GM12878 (cell line): ENCODE results near the gene GTPBP1. TPM values are rescaled to one million over a fixed set of nuclear protein-coding genes. Genes with fewer than 3 reads are reported as not detected.

Experiments used
- EP300 ChIP-seq, 2 experiments: fragments of 150-350 bp in 1 of 2; IDR thresholded peaks; 2 replicates each; pipeline ENCODE4 v1.6.1; 2011 to 2012; ENCODE audit warnings: low read depth in 2 of 2, low read length in 2 of 2, borderline replicate concordance in 1 of 2, improper control_type of control experiment in 1 of 2, inconsistent platforms in 1 of 2; ENCODE audit not compliant: control insufficient read depth in 1 of 2
- MYC ChIP-seq: IDR thresholded peaks from 2 replicates; pipeline ENCODE4 v1.6.1; 2011; ENCODE audit warnings: mild to moderate bottlenecking, low read length, moderate library complexity, inconsistent platforms; ENCODE audit not compliant: insufficient read depth, insufficient replicate concordance, insufficient read length, severe bottlenecking
- PML ChIP-seq: IDR thresholded peaks from 2 replicates; pipeline ENCODE4 v1.6.1; 2012; ENCODE audit warnings: low read length, inconsistent platforms
- polyA plus RNA-seq, 11 experiments: library from polyadenylated mRNA; depleted of rRNA in 4 of 11; unstranded in 6 of 11; stranded (reverse) in 5 of 11; fragments of >200 nt; fragmentation: Nextera tagmentation in 4 of 11; fragmentation: Illumina TruSeq in 1 of 11; extraction: Ambion mirVana in 4 of 11; extraction: Trizol in 1 of 11; gene quantifications; 1 replicate in 1 of 11; 2 replicates in 10 of 11; pipeline versions ENCODE4 v1.2.1 to v1.2.3, GENCODE V29; 2011 to 2016; ENCODE audit warnings: inconsistent platforms in 2 of 11, missing spikeins in 2 of 11, low read depth in 1 of 11
- total RNA-seq, 4 experiments: library from RNA; depleted of rRNA in 3 of 4; stranded (reverse); fragments of >200 nt in 3 of 4; fragmentation: Illumina TruSeq in 1 of 4; extraction: Trizol in 1 of 4; gene quantifications; 2 replicates each; pipeline versions ENCODE4 v1.2.1 to v1.2.3, GENCODE V29; 2013 to 2021
- TF ChIP-seq, protein P1 (sequence below): fragments of 450-650 bp; formaldehyde crosslinking; IDR thresholded peaks from 2 replicates; pipeline ENCODE4 v1.4.0; 2020; ENCODE audit warnings: mild to moderate bottlenecking, moderate library complexity
- TF ChIP-seq, protein P2 (sequence below): IDR thresholded peaks from 2 replicates; pipeline ENCODE4 v1.6.1; 2012; ENCODE audit warnings: low read depth, low read length, improper control_type of control experiment

The GTPBP1 gene
- total and polyA plus RNA-seq, 10 of the 15 experiments (the other 5 are each of a cell fraction or from before 2014, with no cell fraction given): 0.89 to 63.1 (median 34.2) TPM

DNA sequence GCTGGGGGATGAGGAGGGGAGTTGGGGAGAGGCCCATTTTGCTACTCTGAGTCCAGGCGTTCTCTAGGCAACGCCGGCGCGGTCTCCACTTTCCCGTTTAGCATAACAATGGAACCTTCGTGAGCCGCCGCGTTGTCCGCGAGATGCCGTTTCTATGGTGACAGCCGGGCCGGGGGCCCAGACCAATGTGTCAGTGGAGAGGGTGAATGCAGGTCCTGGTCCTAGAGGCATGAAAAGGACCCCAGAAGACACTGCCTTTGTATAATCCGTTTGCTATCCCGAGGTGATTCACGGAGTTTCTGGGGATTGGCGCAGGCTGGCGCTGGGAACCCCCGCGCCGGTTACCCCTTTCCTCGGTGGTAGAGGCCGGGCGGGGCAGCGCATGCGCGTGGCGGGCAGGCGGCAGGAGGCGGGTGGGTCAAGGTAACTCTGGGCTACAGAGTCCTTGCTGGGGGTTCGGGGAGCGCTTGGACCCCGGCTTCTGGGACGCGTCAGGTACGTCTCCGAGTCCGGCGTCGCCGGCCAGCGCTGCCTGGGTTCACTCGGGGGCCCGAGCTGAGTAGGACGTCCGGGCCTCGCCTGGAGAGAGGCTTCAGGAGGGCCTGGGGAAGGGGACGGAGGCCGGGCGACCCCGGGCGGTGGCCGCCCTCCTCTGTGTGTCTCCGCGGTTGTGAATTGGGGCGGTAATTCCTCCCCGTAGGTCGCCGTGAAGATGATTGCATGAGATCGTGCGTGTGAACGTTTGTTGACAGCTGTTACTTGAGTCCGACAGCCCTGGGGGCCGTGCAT, 49.3 kb upstream of the GTPBP1 start, which contains the start of the genes CBY1 and FAM227A (continued):
- TF ChIP-seq, protein P1, sequence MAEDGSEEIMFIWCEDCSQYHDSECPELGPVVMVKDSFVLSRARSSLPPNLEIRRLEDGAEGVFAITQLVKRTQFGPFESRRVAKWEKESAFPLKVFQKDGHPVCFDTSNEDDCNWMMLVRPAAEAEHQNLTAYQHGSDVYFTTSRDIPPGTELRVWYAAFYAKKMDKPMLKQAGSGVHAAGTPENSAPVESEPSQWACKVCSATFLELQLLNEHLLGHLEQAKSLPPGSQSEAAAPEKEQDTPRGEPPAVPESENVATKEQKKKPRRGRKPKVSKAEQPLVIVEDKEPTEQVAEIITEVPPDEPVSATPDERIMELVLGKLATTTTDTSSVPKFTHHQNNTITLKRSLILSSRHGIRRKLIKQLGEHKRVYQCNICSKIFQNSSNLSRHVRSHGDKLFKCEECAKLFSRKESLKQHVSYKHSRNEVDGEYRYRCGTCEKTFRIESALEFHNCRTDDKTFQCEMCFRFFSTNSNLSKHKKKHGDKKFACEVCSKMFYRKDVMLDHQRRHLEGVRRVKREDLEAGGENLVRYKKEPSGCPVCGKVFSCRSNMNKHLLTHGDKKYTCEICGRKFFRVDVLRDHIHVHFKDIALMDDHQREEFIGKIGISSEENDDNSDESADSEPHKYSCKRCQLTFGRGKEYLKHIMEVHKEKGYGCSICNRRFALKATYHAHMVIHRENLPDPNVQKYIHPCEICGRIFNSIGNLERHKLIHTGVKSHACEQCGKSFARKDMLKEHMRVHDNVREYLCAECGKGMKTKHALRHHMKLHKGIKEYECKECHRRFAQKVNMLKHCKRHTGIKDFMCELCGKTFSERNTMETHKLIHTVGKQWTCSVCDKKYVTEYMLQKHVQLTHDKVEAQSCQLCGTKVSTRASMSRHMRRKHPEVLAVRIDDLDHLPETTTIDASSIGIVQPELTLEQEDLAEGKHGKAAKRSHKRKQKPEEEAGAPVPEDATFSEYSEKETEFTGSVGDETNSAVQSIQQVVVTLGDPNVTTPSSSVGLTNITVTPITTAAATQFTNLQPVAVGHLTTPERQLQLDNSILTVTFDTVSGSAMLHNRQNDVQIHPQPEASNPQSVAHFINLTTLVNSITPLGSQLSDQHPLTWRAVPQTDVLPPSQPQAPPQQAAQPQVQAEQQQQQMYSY (CRISPR knock-in tag): no peak
- TF ChIP-seq, protein P2, sequence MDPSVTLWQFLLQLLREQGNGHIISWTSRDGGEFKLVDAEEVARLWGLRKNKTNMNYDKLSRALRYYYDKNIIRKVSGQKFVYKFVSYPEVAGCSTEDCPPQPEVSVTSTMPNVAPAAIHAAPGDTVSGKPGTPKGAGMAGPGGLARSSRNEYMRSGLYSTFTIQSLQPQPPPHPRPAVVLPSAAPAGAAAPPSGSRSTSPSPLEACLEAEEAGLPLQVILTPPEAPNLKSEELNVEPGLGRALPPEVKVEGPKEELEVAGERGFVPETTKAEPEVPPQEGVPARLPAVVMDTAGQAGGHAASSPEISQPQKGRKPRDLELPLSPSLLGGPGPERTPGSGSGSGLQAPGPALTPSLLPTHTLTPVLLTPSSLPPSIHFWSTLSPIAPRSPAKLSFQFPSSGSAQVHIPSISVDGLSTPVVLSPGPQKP: no peak
- TF ChIP-seq PML: no peak
- no peak for TF ChIP-seq EP300 (IDR thresholded peaks at IDR 0.05; ENCODE audit: borderline replicate concordance in 1 of 2, control insufficient read depth in 1 of 2, low read depth in 2 of 2, low read length in 2 of 2)
- no peak for TF ChIP-seq MYC
